Astrocyte (in vitro differentiated cells and primary cell): ENCODE results near the gene WDR27. TPM values are rescaled to one million over a fixed set of nuclear protein-coding genes. Genes with fewer than 3 reads are reported as not detected.

ENCODE experiments used
- DNase-seq: peaks from one replicate; pipeline ENCODE4 v3.0.0-alpha.2; 2010; ENCODE audit warnings: low read depth
- FAIRE-seq: peaks from 2 replicates; lab custom pipeline; 2011; peaks lifted over from hg19 to GRCh38; lab: Jason Lieb, UNC
- H2AFZ ChIP-seq: 2 replicates; pipeline ENCODE4 v1.6.0; 2012; ENCODE audit warnings: low read depth, low read length, inconsistent platforms
- H3K27ac ChIP-seq: 2 replicates; pipeline ENCODE4 v1.5.1; 2011; ENCODE audit warnings: low read depth, low read length, inconsistent platforms
- H3K27me3 ChIP-seq: 2 replicates; pipeline ENCODE4 v1.6.0; 2011; ENCODE audit warnings: low read length, inconsistent platforms; ENCODE audit not compliant: insufficient read depth
- H3K36me3 ChIP-seq: 2 replicates; pipeline ENCODE4 v1.5.1; 2011; ENCODE audit warnings: low read length, inconsistent platforms; ENCODE audit not compliant: insufficient read depth
- H3K4me1 ChIP-seq: 2 replicates; pipeline ENCODE4 v1.5.1; 2011; ENCODE audit warnings: low read length, inconsistent platforms; ENCODE audit not compliant: insufficient read depth
- H3K4me2 ChIP-seq: 2 replicates; pipeline ENCODE4 v1.6.0; 2012; ENCODE audit warnings: low read length, inconsistent platforms
- H3K4me3 ChIP-seq: 2 replicates; pipeline ENCODE4 v1.5.1; 2011; ENCODE audit warnings: low read depth, mild to moderate bottlenecking, low read length, inconsistent platforms; ENCODE audit not compliant: insufficient read depth
- H3K79me2 ChIP-seq: 2 replicates; pipeline ENCODE4 v1.6.0; 2012; ENCODE audit warnings: mild to moderate bottlenecking, low read length, inconsistent platforms; ENCODE audit not compliant: insufficient read depth
- H3K9ac ChIP-seq: 2 replicates; pipeline ENCODE4 v1.6.0; 2012; ENCODE audit warnings: mild to moderate bottlenecking, low read length, inconsistent platforms
- H3K9me3 ChIP-seq: 2 replicates; pipeline ENCODE4 v1.5.1; 2012; ENCODE audit warnings: low read depth, mild to moderate bottlenecking, low read length, inconsistent platforms; ENCODE audit not compliant: insufficient read depth
- H4K20me1 ChIP-seq: 2 replicates; pipeline ENCODE4 v1.6.0; 2012; ENCODE audit warnings: low read length, inconsistent platforms; ENCODE audit not compliant: insufficient read depth
- H3K27ac Mint-ChIP-seq: one replicate; pipeline ENCODE4 v1.8.0; 2021; ENCODE audit warnings: mild to moderate bottlenecking, mixed read lengths; ENCODE audit not compliant: unreplicated experiment
- H3K27me3 Mint-ChIP-seq: one replicate; pipeline ENCODE4 v1.8.0; 2021; ENCODE audit warnings: low read depth, mixed read lengths; ENCODE audit not compliant: unreplicated experiment
- H3K36me3 Mint-ChIP-seq: one replicate; pipeline ENCODE4 v1.8.0; 2021; ENCODE audit warnings: low read depth, mixed read lengths; ENCODE audit not compliant: unreplicated experiment
- H3K4me1 Mint-ChIP-seq: one replicate; pipeline ENCODE4 v1.8.0; 2021; ENCODE audit warnings: low read depth, mixed read lengths; ENCODE audit not compliant: unreplicated experiment
- H3K4me3 Mint-ChIP-seq: one replicate; pipeline ENCODE4 v1.8.0; 2021; ENCODE audit warnings: mild to moderate bottlenecking, moderate library complexity, mixed read lengths; ENCODE audit not compliant: unreplicated experiment
- H3K9me3 Mint-ChIP-seq: one replicate; pipeline ENCODE4 v1.8.0; 2021; ENCODE audit warnings: mild to moderate bottlenecking, mixed read lengths; ENCODE audit not compliant: unreplicated experiment
- CTCF ChIP-seq: IDR thresholded peaks from 2 replicates; pipeline ENCODE4 v1.5.1; 2011; ENCODE audit warnings: low read depth, mild to moderate bottlenecking, inconsistent platforms, low read length, moderate library complexity; ENCODE audit not compliant: insufficient read depth
- EZH2 ChIP-seq: IDR thresholded peaks from 2 replicates; pipeline ENCODE4 v1.6.1; 2012; ENCODE audit warnings: mild to moderate bottlenecking, low read length, inconsistent platforms; ENCODE audit not compliant: insufficient read depth
- total RNA-seq: library from RNA; stranded (reverse); gene quantifications from 2 replicates; pipeline ENCODE4 v1.2.1, GENCODE V29; 2021

WDR27 gene
- total RNA-seq, 1 donor from 2014 or later = 31.2 TPM

- Mint-ChIP-seq H3K36me3 (peaks cover 6% of the 10 kb centered on the region), H3K9me3 (no peaks in the 10 kb centered on the region), H3K4me1 (peaks cover 1% of the 10 kb centered on the region), H3K27me3 (no peaks in the 10 kb centered on the region), H3K27ac (no peak overlapping the region), H3K4me3 (no peak overlapping the region)
- no peaks in the 10 kb centered on the region for H3K79me2 ChIP-seq
- no peak overlapping the region for H3K4me2 ChIP-seq
- no peaks in the 10 kb centered on the region for H3K36me3 ChIP-seq
- no peak overlapping the region for H3K4me3 ChIP-seq
- H3K27ac ChIP-seq = no peak overlapping the region
- peaks cover 8% of the 10 kb centered on the region for H3K4me1 ChIP-seq
- H3K27me3 ChIP-seq = no peaks in the 10 kb centered on the region
- no peak for FAIRE-seq
- TF ChIP-seq EZH2 (no peak), CTCF (no peak)
- no peak for DNase-seq
- no peaks in the 10 kb centered on the region for H3K9me3 ChIP-seq
- no peak overlapping the region for H2AFZ ChIP-seq
- H3K9ac ChIP-seq = no peak overlapping the region
- H4K20me1 ChIP-seq = no peaks in the 10 kb centered on the region
These were observed 126.0 kb downstream of the WDR27 start for GRCh38 chr6:169575821-169576220.

GRCh38 chr6:169575365-169575764 is 126.5 kb downstream of the WDR27 start:
- H3K27ac ChIP-seq = no peak overlapping the region
- no peaks in the 10 kb centered on the region for H3K27me3 Mint-ChIP-seq
- no peaks in the 10 kb centered on the region for H3K27me3 ChIP-seq
- no peak overlapping the region for H2AFZ ChIP-seq
- TF ChIP-seq CTCF (no peak), EZH2 (no peak)
- no peak for FAIRE-seq
- no peaks in the 10 kb centered on the region for H3K9me3 ChIP-seq
- no peaks in the 10 kb centered on the region for H3K9me3 Mint-ChIP-seq
- H3K36me3 Mint-ChIP-seq = peaks cover 6% of the 10 kb centered on the region
- H3K4me3 Mint-ChIP-seq = no peak overlapping the region
- no peak overlapping the region for H3K9ac ChIP-seq
- no peak overlapping the region for H3K27ac Mint-ChIP-seq
- peaks cover 1% of the 10 kb centered on the region for H3K4me1 Mint-ChIP-seq
- no peaks in the 10 kb centered on the region for H4K20me1 ChIP-seq
- peaks cover 10% of the 10 kb centered on the region for H3K4me1 ChIP-seq
- H3K4me3 ChIP-seq = no peak overlapping the region
- no peaks in the 10 kb centered on the region for H3K36me3 ChIP-seq
- no peak overlapping the region for H3K4me2 ChIP-seq
- no peak for DNase-seq
- no peaks in the 10 kb centered on the region for H3K79me2 ChIP-seq

GRCh38 chr6:169574420-169574819 is 127.4 kb downstream of the WDR27 start:
- no peaks in the 10 kb centered on the region for H3K27me3 Mint-ChIP-seq
- Histone ChIP-seq H3K9me3 (no peaks in the 10 kb centered on the region), H3K27me3 (no peaks in the 10 kb centered on the region), H3K36me3 (no peaks in the 10 kb centered on the region), H3K4me3 (no peak overlapping the region), H4K20me1 (no peaks in the 10 kb centered on the region), H3K4me2 (no peak overlapping the region), H3K9ac (no peak overlapping the region), H3K4me1 (peaks cover 10% of the 10 kb centered on the region), H3K79me2 (no peaks in the 10 kb centered on the region), H2AFZ (no peak overlapping the region), H3K27ac (no peak overlapping the region)
- peaks cover 1% of the 10 kb centered on the region for H3K4me1 Mint-ChIP-seq
- H3K36me3 Mint-ChIP-seq = peaks cover 2% of the 10 kb centered on the region
- H3K4me3 Mint-ChIP-seq = no peak overlapping the region
- no peaks in the 10 kb centered on the region for H3K9me3 Mint-ChIP-seq
- no peak for FAIRE-seq
- TF ChIP-seq EZH2 (no peak), CTCF (no peak)
- H3K27ac Mint-ChIP-seq = no peak overlapping the region
- no peak for DNase-seq
